Neutrophil (primary cell): Measurements from ENCODE around the gene MPPE1.

Experiments
- H3K27ac ChIP-seq: fragments of 200-600 bp; sonication (generic); 2 replicates; pipeline ENCODE4 v1.5.1; 2016; ENCODE audit warnings: mild to moderate bottlenecking, moderate library complexity
- H3K27me3 ChIP-seq: fragments of 200-600 bp; sonication (generic); 2 replicates; pipeline ENCODE4 v1.6.0; 2016; ENCODE audit warnings: mild to moderate bottlenecking
- H3K36me3 ChIP-seq: fragments of 200-600 bp; sonication (generic); 2 replicates; pipeline ENCODE4 v1.5.1; 2017
- H3K4me1 ChIP-seq, 2 experiments: fragments of 200-600 bp in 1 of 2; sonication (generic) in 1 of 2; 1 replicate in 1 of 2; 2 replicates in 1 of 2; pipeline versions ENCODE4 v1.5.1 to v1.6.1; 2013 to 2016; ENCODE audit warnings: low read depth in 1 of 2, low read length in 1 of 2, mild to moderate bottlenecking in 1 of 2, moderate library complexity in 1 of 2; ENCODE audit not compliant: control insufficient read depth in 1 of 2, insufficient read depth in 1 of 2
- H3K4me3 ChIP-seq, 2 experiments: fragments of 200-600 bp in 1 of 2; sonication (generic) in 1 of 2; 1 replicate in 1 of 2; 2 replicates in 1 of 2; pipeline ENCODE4 v1.5.1; 2013 to 2016; ENCODE audit warnings: low read depth in 1 of 2, low read length in 1 of 2, mild to moderate bottlenecking in 1 of 2, moderate library complexity in 1 of 2
- H3K9me3 ChIP-seq: fragments of 200-600 bp; sonication (generic); 2 replicates; pipeline ENCODE4 v1.5.1; 2016
- TF ChIP-seq, protein P1 (sequence below): fragments of 200-600 bp; sonication (generic); IDR thresholded peaks from 2 replicates; pipeline ENCODE4 v1.5.1; 2016; ENCODE audit warnings: antibody characterized with exemption

The MPPE1 gene

DNA sequence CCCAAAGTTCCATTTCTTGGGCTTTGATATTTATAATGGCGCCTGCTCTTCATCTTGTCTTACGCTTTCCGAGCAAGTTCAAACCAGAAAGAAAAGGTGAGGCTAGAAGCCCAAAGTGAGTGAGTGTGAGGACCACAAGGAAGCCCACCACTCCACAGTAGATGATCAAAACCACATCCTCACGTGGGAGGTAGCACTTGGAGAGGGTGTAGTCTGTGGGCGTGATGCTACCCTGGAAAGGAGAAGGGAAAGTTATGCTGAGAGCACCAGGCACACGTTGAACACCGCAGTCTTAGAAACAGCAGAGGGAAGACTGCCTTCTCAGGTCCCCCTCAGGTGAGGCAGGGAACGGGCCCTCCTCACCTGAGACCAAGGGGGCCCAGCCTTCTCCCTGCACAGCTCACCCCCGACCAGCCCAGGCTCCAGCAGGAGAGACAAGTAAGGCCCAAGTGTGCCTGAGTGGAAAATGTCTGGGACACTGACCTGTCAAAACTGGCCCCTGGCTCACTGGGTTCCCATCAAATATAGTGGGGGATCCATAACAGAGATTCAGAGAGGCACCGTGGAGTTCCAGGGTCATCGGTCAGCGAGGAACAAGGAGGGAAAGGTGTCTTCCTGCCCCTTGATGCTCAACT lies 23.6 kb downstream of the MPPE1 start:
- TF ChIP-seq, protein P1, sequence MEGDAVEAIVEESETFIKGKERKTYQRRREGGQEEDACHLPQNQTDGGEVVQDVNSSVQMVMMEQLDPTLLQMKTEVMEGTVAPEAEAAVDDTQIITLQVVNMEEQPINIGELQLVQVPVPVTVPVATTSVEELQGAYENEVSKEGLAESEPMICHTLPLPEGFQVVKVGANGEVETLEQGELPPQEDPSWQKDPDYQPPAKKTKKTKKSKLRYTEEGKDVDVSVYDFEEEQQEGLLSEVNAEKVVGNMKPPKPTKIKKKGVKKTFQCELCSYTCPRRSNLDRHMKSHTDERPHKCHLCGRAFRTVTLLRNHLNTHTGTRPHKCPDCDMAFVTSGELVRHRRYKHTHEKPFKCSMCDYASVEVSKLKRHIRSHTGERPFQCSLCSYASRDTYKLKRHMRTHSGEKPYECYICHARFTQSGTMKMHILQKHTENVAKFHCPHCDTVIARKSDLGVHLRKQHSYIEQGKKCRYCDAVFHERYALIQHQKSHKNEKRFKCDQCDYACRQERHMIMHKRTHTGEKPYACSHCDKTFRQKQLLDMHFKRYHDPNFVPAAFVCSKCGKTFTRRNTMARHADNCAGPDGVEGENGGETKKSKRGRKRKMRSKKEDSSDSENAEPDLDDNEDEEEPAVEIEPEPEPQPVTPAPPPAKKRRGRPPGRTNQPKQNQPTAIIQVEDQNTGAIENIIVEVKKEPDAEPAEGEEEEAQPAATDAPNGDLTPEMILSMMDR = no peak
- Histone ChIP-seq H3K36me3 (peaks cover 66% of the 10 kb centered on the region), H3K4me1 (peaks cover 39 to 45% of the 10 kb centered on the region in 2 experiments), H3K9me3 (no peaks in the 10 kb centered on the region), H3K27ac (peak overlapping the region; percentile 87), H3K4me3 (no peak overlapping the region), H3K27me3 (no peaks in the 10 kb centered on the region)

GRCh38 chr18:11883153-11883552 lies 25.0 kb downstream of the MPPE1 start:
- H3K36me3 ChIP-seq = peaks cover 57% of the 10 kb centered on the region
- peak overlapping the region; percentile 87 for H3K27ac ChIP-seq
- TF ChIP-seq, protein P1 = no peak
- peak overlapping the region; percentile 34 to 41 for H3K4me3 ChIP-seq
- H3K9me3 ChIP-seq = no peaks in the 10 kb centered on the region
- no peaks in the 10 kb centered on the region for H3K27me3 ChIP-seq
- H3K4me1 ChIP-seq = peaks cover 39 to 45% of the 10 kb centered on the region in 2 experiments

GRCh38 chr18:11882636-11883035 lies 25.5 kb downstream of the MPPE1 start:
- no peaks in the 10 kb centered on the region for H3K27me3 ChIP-seq
- H3K27ac ChIP-seq = peak overlapping the region; percentile 87
- H3K9me3 ChIP-seq = no peaks in the 10 kb centered on the region
- TF ChIP-seq, protein P1 = no peak
- peak overlapping the region in 1 of 2 experiments; percentile 41 for H3K4me3 ChIP-seq
- H3K36me3 ChIP-seq = peaks cover 57% of the 10 kb centered on the region
- H3K4me1 ChIP-seq = peaks cover 39 to 45% of the 10 kb centered on the region in 2 experiments

- H3K36me3 ChIP-seq = peaks cover 58% of the 10 kb centered on the region
- TF ChIP-seq, protein P1 = no peak
- H3K4me1 ChIP-seq = peaks cover 39 to 45% of the 10 kb centered on the region in 2 experiments
- no peak overlapping the region for H3K4me3 ChIP-seq
- no peaks in the 10 kb centered on the region for H3K9me3 ChIP-seq
- peak overlapping the region; percentile 87 for H3K27ac ChIP-seq
- no peaks in the 10 kb centered on the region for H3K27me3 ChIP-seq
Observed at GRCh38 chr18:11880586-11881304, 27.4 kb downstream of the MPPE1 start.

DNA sequence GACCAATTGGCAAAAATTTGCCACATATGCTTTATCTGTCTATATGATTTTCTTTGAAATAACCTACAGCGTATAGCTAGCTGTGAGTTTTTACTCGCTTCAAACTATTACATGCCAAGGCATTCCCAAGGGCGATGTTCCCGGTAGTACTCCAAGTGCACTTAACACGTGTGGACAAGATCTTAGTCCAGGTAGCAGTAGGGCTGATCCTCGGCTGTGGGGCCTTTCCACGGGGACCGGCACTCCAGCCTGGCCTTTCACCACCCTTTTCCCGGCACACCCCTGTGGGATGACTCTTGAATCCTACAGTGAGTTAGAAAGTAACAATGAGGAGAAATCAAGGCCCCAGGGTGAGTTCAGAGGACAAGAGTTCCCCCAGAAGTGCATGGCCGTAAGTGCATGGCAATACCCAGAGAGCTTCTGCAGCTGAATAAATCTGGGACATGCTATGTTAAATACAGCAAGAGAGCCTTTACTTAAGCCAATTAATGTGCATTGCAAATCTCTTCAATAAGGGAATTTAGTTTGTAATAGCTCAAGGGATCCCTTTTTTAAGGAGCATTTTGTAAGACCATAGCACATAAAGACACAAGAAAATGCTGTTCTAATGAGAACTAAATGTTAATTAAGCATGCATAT lies 30.5 kb downstream of the MPPE1 start:
- peaks cover 20 to 22% of the 10 kb centered on the region in 2 experiments for H3K4me1 ChIP-seq
- TF ChIP-seq, protein P1 = no peak
- H3K27ac ChIP-seq = no peak overlapping the region
- H3K27me3 ChIP-seq = peaks cover 3% of the 10 kb centered on the region
- H3K36me3 ChIP-seq = peaks cover 38% of the 10 kb centered on the region
- no peak overlapping the region for H3K4me3 ChIP-seq
- H3K9me3 ChIP-seq = no peaks in the 10 kb centered on the region
